ENCODE measurements around the gene CT55.

The CT55 gene

GRCh38 chrX:135114392-135114791, 56.8 kb downstream of the CT55 start:
- DNase-seq (ENCODE audit: low read depth) = peak; percentile 2
- H3K4me3 ChIP-seq (ENCODE audit: low read length) = no peak overlapping the region

GRCh38 chrX:135112743-135113142, 58.5 kb downstream of the CT55 start:
- no peak for TF ChIP-seq CTCF (IDR thresholded peaks at IDR 0.05; ENCODE audit: insufficient read depth, low read depth, low read length, missing control alignments)
- no peak for DNase-seq (ENCODE audit: low read depth)
- no peak overlapping the region for H3K4me3 ChIP-seq (ENCODE audit: low read length)

More at GRCh38 chrX:135114392-135114791, 56.8 kb downstream of the CT55 start:
- TF ChIP-seq CTCF (IDR thresholded peaks at IDR 0.05; ENCODE audit: insufficient read depth, low read depth, low read length, missing control alignments) = no peak

GRCh38 chrX:135112096-135112729, 59.0 kb downstream of the CT55 start:
- peak; percentile 40 for DNase-seq (ENCODE audit: low read depth)
- peak; percentile 74 for TF ChIP-seq CTCF (IDR thresholded peaks at IDR 0.05; ENCODE audit: insufficient read depth, low read depth, low read length, missing control alignments)
- H3K4me3 ChIP-seq (ENCODE audit: low read length) = no peak overlapping the region

GRCh38 chrX:135109554-135109953, 61.6 kb downstream of the CT55 start:
- TF ChIP-seq CTCF (IDR thresholded peaks at IDR 0.05; ENCODE audit: insufficient read depth, low read depth, low read length, missing control alignments) = no peak
- no peak for DNase-seq (ENCODE audit: low read depth)

More at GRCh38 chrX:135109554-135109953, 61.6 kb downstream of the CT55 start:
- H3K4me3 ChIP-seq (ENCODE audit: low read length) = no peak overlapping the region

All from epithelial cell of esophagus (primary cell).